ENCODE measurements around the gene GALNT2.

Gene GALNT2

GRCh38 chr1:230141021-230141648 lies 74.1 kb downstream of the GALNT2 start:
- H3K27ac ChIP-seq (ENCODE audit: low read depth, low read length), result no peak overlapping the region

GRCh38 chr1:230141797-230142607 lies 75.0 kb downstream of the GALNT2 start:
- H3K4ac ChIP-seq (ENCODE audit: low read depth, low read length), result no peak overlapping the region
- no peak overlapping the region for H2BK15ac ChIP-seq (replicated peaks; ENCODE audit: low read depth)
- no peak overlapping the region for H3K27ac ChIP-seq (ENCODE audit: low read depth, low read length)
- peaks cover 2% of the 10 kb centered on the region for H3K4me1 ChIP-seq (ENCODE audit: control insufficient read depth, low read depth, low read length)
- H3K23ac ChIP-seq (ENCODE audit: low read length), result no peak overlapping the region
- H3K79me1 ChIP-seq (ENCODE audit: low read length), result peaks cover 11% of the 10 kb centered on the region
- no peaks in the 10 kb centered on the region for H3K36me3 ChIP-seq (ENCODE audit: control insufficient read depth, insufficient read depth, low read length)
- no peak overlapping the region for H4K8ac ChIP-seq (ENCODE audit: low read depth, low read length)
- H2AK5ac ChIP-seq (ENCODE audit: low read length), result no peak overlapping the region
- no peak overlapping the region for H3K4me3 ChIP-seq (ENCODE audit: low read length)
- H3K4me2 ChIP-seq (ENCODE audit: low read length), result no peak overlapping the region
- DNase-seq, result no peak
- H2BK5ac ChIP-seq (ENCODE audit: low read length), result no peak overlapping the region
- H3K9ac ChIP-seq (ENCODE audit: low read length), result no peak overlapping the region
- no peak overlapping the region for H2BK120ac ChIP-seq (ENCODE audit: low read depth, low read length)
- H3K18ac ChIP-seq (ENCODE audit: low read length), result no peak overlapping the region
- no CpG with 5 or more reads among the region's 15 CpGs for WGBS (ENCODE audit: extremely low coverage, insufficient coverage, low lambda C conversion rate)
- no peak overlapping the region for H4K5ac ChIP-seq (ENCODE audit: low read length)
- no peaks in the 10 kb centered on the region for H3K27me3 ChIP-seq (ENCODE audit: insufficient read depth, low read length, poor library complexity)
- no peak overlapping the region for H3K56ac ChIP-seq (ENCODE audit: low read length)
- H3K79me2 ChIP-seq (ENCODE audit: control insufficient read depth, insufficient read depth, low read length), result peaks cover 6% of the 10 kb centered on the region

More at GRCh38 chr1:230141021-230141648, 74.1 kb downstream of the GALNT2 start:
- Histone ChIP-seq H4K5ac (ENCODE audit: low read length) (no peak overlapping the region), H3K4me2 (ENCODE audit: low read length) (no peak overlapping the region), H2BK15ac (replicated peaks; ENCODE audit: low read depth) (no peak overlapping the region), H3K4ac (ENCODE audit: low read depth, low read length) (no peak overlapping the region), H3K56ac (ENCODE audit: low read length) (no peak overlapping the region), H2BK5ac (ENCODE audit: low read length) (no peak overlapping the region), H2AK5ac (ENCODE audit: low read length) (no peak overlapping the region), H3K79me1 (ENCODE audit: low read length) (peaks cover 11% of the 10 kb centered on the region), H3K79me2 (ENCODE audit: control insufficient read depth, insufficient read depth, low read length) (peaks cover 4% of the 10 kb centered on the region), H3K36me3 (ENCODE audit: control insufficient read depth, insufficient read depth, low read length) (no peaks in the 10 kb centered on the region), H3K4me3 (ENCODE audit: low read length) (no peak overlapping the region), H3K27me3 (ENCODE audit: insufficient read depth, low read length, poor library complexity) (no peaks in the 10 kb centered on the region), H4K8ac (ENCODE audit: low read depth, low read length) (no peak overlapping the region), H3K23ac (ENCODE audit: low read length) (no peak overlapping the region), H3K4me1 (ENCODE audit: control insufficient read depth, low read depth, low read length) (peaks cover 2% of the 10 kb centered on the region), H2BK120ac (ENCODE audit: low read depth, low read length) (no peak overlapping the region), H3K9ac (ENCODE audit: low read length) (no peak overlapping the region), H3K18ac (ENCODE audit: low read length) (no peak overlapping the region)
- no peak for DNase-seq
- no CpG with 5 or more reads among the region's 8 CpGs for WGBS (ENCODE audit: extremely low coverage, insufficient coverage, low lambda C conversion rate)

- DNase-seq, result no peak
- Histone ChIP-seq H3K18ac (ENCODE audit: low read length) (no peak overlapping the region), H3K79me1 (ENCODE audit: low read length) (peaks cover 9% of the 10 kb centered on the region), H3K36me3 (ENCODE audit: control insufficient read depth, insufficient read depth, low read length) (no peaks in the 10 kb centered on the region), H3K79me2 (ENCODE audit: control insufficient read depth, insufficient read depth, low read length) (peaks cover 6% of the 10 kb centered on the region), H2BK120ac (ENCODE audit: low read depth, low read length) (no peak overlapping the region), H3K4me2 (ENCODE audit: low read length) (no peak overlapping the region), H4K5ac (ENCODE audit: low read length) (no peak overlapping the region), H3K4me3 (ENCODE audit: low read length) (no peak overlapping the region), H3K9ac (ENCODE audit: low read length) (no peak overlapping the region), H3K4ac (ENCODE audit: low read depth, low read length) (no peak overlapping the region), H3K27me3 (ENCODE audit: insufficient read depth, low read length, poor library complexity) (no peaks in the 10 kb centered on the region), H2BK15ac (replicated peaks; ENCODE audit: low read depth) (no peak overlapping the region), H2BK5ac (ENCODE audit: low read length) (no peak overlapping the region), H3K4me1 (ENCODE audit: control insufficient read depth, low read depth, low read length) (peaks cover 2% of the 10 kb centered on the region), H3K56ac (ENCODE audit: low read length) (no peak overlapping the region), H3K27ac (ENCODE audit: low read depth, low read length) (no peak overlapping the region), H3K23ac (ENCODE audit: low read length) (no peak overlapping the region), H4K8ac (ENCODE audit: low read depth, low read length) (no peak overlapping the region), H2AK5ac (ENCODE audit: low read length) (no peak overlapping the region)
- no CpG with 5 or more reads among the region's 5 CpGs for WGBS (ENCODE audit: extremely low coverage, insufficient coverage, low lambda C conversion rate)
These were observed 75.7 kb downstream of the GALNT2 start for GRCh38 chr1:230142608-230143210.

- Histone ChIP-seq H4K5ac (ENCODE audit: low read length) (no peak overlapping the region), H2AK5ac (ENCODE audit: low read length) (no peak overlapping the region), H3K4me1 (ENCODE audit: control insufficient read depth, low read depth, low read length) (peaks cover 2% of the 10 kb centered on the region), H3K4me3 (ENCODE audit: low read length) (no peak overlapping the region), H4K8ac (ENCODE audit: low read depth, low read length) (no peak overlapping the region), H3K56ac (ENCODE audit: low read length) (no peak overlapping the region), H3K79me1 (ENCODE audit: low read length) (peaks cover 9% of the 10 kb centered on the region), H3K4me2 (ENCODE audit: low read length) (no peak overlapping the region), H3K9ac (ENCODE audit: low read length) (no peak overlapping the region), H2BK15ac (replicated peaks; ENCODE audit: low read depth) (no peak overlapping the region), H2BK5ac (ENCODE audit: low read length) (no peak overlapping the region), H3K18ac (ENCODE audit: low read length) (no peak overlapping the region), H3K27me3 (ENCODE audit: insufficient read depth, low read length, poor library complexity) (no peaks in the 10 kb centered on the region), H3K27ac (ENCODE audit: low read depth, low read length) (no peak overlapping the region), H3K4ac (ENCODE audit: low read depth, low read length) (no peak overlapping the region), H2BK120ac (ENCODE audit: low read depth, low read length) (no peak overlapping the region), H3K23ac (ENCODE audit: low read length) (no peak overlapping the region), H3K36me3 (ENCODE audit: control insufficient read depth, insufficient read depth, low read length) (no peaks in the 10 kb centered on the region), H3K79me2 (ENCODE audit: control insufficient read depth, insufficient read depth, low read length) (peaks cover 6% of the 10 kb centered on the region)
- DNase-seq, result no peak
- WGBS (ENCODE audit: extremely low coverage, insufficient coverage, low lambda C conversion rate), result no CpG with 5 or more reads among the region's 9 CpGs
These were observed 76.5 kb downstream of the GALNT2 start for GRCh38 chr1:230143534-230143933.

- H2BK15ac ChIP-seq (replicated peaks; ENCODE audit: low read depth), result no peak overlapping the region
- no peak for DNase-seq
- H3K27ac ChIP-seq (ENCODE audit: low read depth, low read length), result no peak overlapping the region
- no peak overlapping the region for H4K8ac ChIP-seq (ENCODE audit: low read depth, low read length)
- no CpG with 5 or more reads among the region's 14 CpGs for WGBS (ENCODE audit: extremely low coverage, insufficient coverage, low lambda C conversion rate)
- no peak overlapping the region for H3K4ac ChIP-seq (ENCODE audit: low read depth, low read length)
- H3K4me3 ChIP-seq (ENCODE audit: low read length), result no peak overlapping the region
- no peak overlapping the region for H3K4me2 ChIP-seq (ENCODE audit: low read length)
- peaks cover 7% of the 10 kb centered on the region for H3K79me1 ChIP-seq (ENCODE audit: low read length)
- H3K56ac ChIP-seq (ENCODE audit: low read length), result no peak overlapping the region
- H3K9ac ChIP-seq (ENCODE audit: low read length), result no peak overlapping the region
- H3K79me2 ChIP-seq (ENCODE audit: control insufficient read depth, insufficient read depth, low read length), result peaks cover 6% of the 10 kb centered on the region
- no peak overlapping the region for H2BK5ac ChIP-seq (ENCODE audit: low read length)
- no peaks in the 10 kb centered on the region for H3K27me3 ChIP-seq (ENCODE audit: insufficient read depth, low read length, poor library complexity)
- H2BK120ac ChIP-seq (ENCODE audit: low read depth, low read length), result no peak overlapping the region
- no peak overlapping the region for H4K5ac ChIP-seq (ENCODE audit: low read length)
- no peak overlapping the region for H3K18ac ChIP-seq (ENCODE audit: low read length)
- H3K23ac ChIP-seq (ENCODE audit: low read length), result no peak overlapping the region
- H3K36me3 ChIP-seq (ENCODE audit: control insufficient read depth, insufficient read depth, low read length), result no peaks in the 10 kb centered on the region
- peaks cover 2% of the 10 kb centered on the region for H3K4me1 ChIP-seq (ENCODE audit: control insufficient read depth, low read depth, low read length)
- no peak overlapping the region for H2AK5ac ChIP-seq (ENCODE audit: low read length)
These were observed 77.1 kb downstream of the GALNT2 start for GRCh38 chr1:230144010-230144614.

Data from mesendoderm (in vitro differentiated cells).